HepG2 (cell line): ENCODE data around the gene ATP13A5. TPM values are rescaled to one million over a fixed set of nuclear protein-coding genes. Genes with fewer than 3 reads are reported as not detected.

Experiments
- ATAC-seq: fragments of 200-7000 bp; cut with Tn5 transposase; 3 replicates; pipeline ENCODE4 v1.9.1; 2020; ENCODE audit warnings: mild to moderate bottlenecking, moderate library complexity
- BruUV-seq: library from RNA; stranded (reverse); fragments of 400-500 nt; replicated peaks from 2 replicates; lab custom pipeline; 2021; lab: Mats Ljungman, UMichigan
- CTCF ChIA-PET: fragments of 300-600 bp; formaldehyde crosslinking; extraction: SDS; loops from one replicate; lab custom pipeline; 2021; ENCODE audit warnings: low total read pairs, inconsistent platforms, low intra/inter-chr PET ratio; lab: Yijun Ruan, JAX
- POLR2A ChIA-PET: fragments of 350-600 bp; sonication (Branson Sonifier 250); formaldehyde crosslinking; loops from one replicate; lab custom pipeline; 2020; ENCODE audit warnings: antibody characterized with exemption, inconsistent platforms; lab: Yijun Ruan, JAX
- DNase-seq: peaks from one replicate; pipeline ENCODE4 v3.0.0-alpha.2; 2015; ENCODE audit warnings: low spot score
- FAIRE-seq: peaks from 3 replicates; lab custom pipeline; 2011; peaks lifted over from hg19 to GRCh38; lab: Jason Lieb, UNC
- H2AFZ ChIP-seq: one replicate; pipeline ENCODE4 v1.6.1; 2011; ENCODE audit warnings: low read length, inconsistent platforms
- H3K27ac ChIP-seq: fragments of 300-600 bp; 3 replicates; pipeline ENCODE4 v1.8.0; 2011; ENCODE audit warnings: mixed run types, mild to moderate bottlenecking, mixed read lengths, low read length, inconsistent platforms; ENCODE audit not compliant: insufficient read depth; ENCODE audit errors: extremely low read length
- H3K27me3 ChIP-seq, 2 experiments: fragments of 200-600 bp in 1 of 2; 2 replicates in 1 of 2; 3 replicates in 1 of 2; pipeline versions ENCODE4 v1.6.0 to v1.8.0; 2011; ENCODE audit warnings: low read length in 2 of 2, mild to moderate bottlenecking in 2 of 2, moderate library complexity in 2 of 2, inconsistent platforms in 1 of 2; ENCODE audit not compliant: insufficient read depth in 2 of 2, control insufficient read depth in 1 of 2
- H3K36me3 ChIP-seq, 2 experiments: fragments of 200-600 bp in 1 of 2; replicated peaks in 1 of 2; 2 replicates in 1 of 2; 3 replicates in 1 of 2; pipeline versions ENCODE4 v1.5.1 to v1.8.0; 2011; ENCODE audit warnings: low read length in 2 of 2, inconsistent platforms in 1 of 2; ENCODE audit not compliant: insufficient read depth in 2 of 2, control insufficient read depth in 1 of 2
- H3K4me1 ChIP-seq: 2 replicates; pipeline ENCODE4 v1.5.1; 2012; ENCODE audit warnings: low read length, inconsistent platforms; ENCODE audit not compliant: insufficient read depth
- H3K4me2 ChIP-seq: 2 replicates; pipeline ENCODE4 v1.6.0; 2011; ENCODE audit warnings: low read depth, low read length, inconsistent platforms
- H3K4me3 ChIP-seq, 3 experiments: fragments of 200-600 bp in 1 of 3; sonication (generic), shearing (Covaris generic) in 1 of 3; replicated peaks in 1 of 3; 2 replicates each; pipeline ENCODE4 v1.5.1; 2011 to 2016; ENCODE audit warnings: low read length in 3 of 3, inconsistent platforms in 2 of 3, low read depth in 2 of 3, mild to moderate bottlenecking in 2 of 3, control low read depth in 1 of 3, mixed read lengths in 1 of 3; ENCODE audit not compliant: insufficient read depth in 1 of 3
- H3K79me2 ChIP-seq: one replicate; pipeline ENCODE4 v1.6.1; 2011; ENCODE audit warnings: low read length, inconsistent platforms; ENCODE audit not compliant: insufficient read depth
- H3K9ac ChIP-seq: 2 replicates; pipeline ENCODE4 v1.6.0; 2011; ENCODE audit warnings: mild to moderate bottlenecking, low read depth, low read length, inconsistent platforms; ENCODE audit not compliant: insufficient read depth
- H3K9me3 ChIP-seq: 2 replicates; pipeline ENCODE4 v1.5.1; 2012; ENCODE audit warnings: mild to moderate bottlenecking, low read length
- H4K20me1 ChIP-seq: 2 replicates; pipeline ENCODE4 v1.6.0; 2011; ENCODE audit warnings: inconsistent platforms, mild to moderate bottlenecking, low read length, moderate library complexity; ENCODE audit not compliant: insufficient read depth
- ATF5 ChIP-seq: sonication (generic); formaldehyde crosslinking; IDR thresholded peaks from 2 replicates; pipeline ENCODE4 v1.4.0; 2020; ENCODE audit warnings: mild to moderate bottlenecking, low read depth, missing genetic modification reagents
- HNRNPK ChIP-seq: fragments of 200-400 bp; formaldehyde crosslinking; IDR thresholded peaks from 2 replicates; pipeline ENCODE4 v1.6.1; 2018; ENCODE audit warnings: low read length, low read depth, moderate library complexity, mild to moderate bottlenecking; ENCODE audit not compliant: poor library complexity, severe bottlenecking
- HNRNPUL1 ChIP-seq: fragments of 200-400 bp; formaldehyde crosslinking; IDR thresholded peaks from 2 replicates; pipeline ENCODE4 v1.6.1; 2017; ENCODE audit warnings: low read depth, mild to moderate bottlenecking, low read length, moderate library complexity
- KAT2B ChIP-seq: fragments of 150-350 bp; IDR thresholded peaks from 2 replicates; pipeline ENCODE4 v1.6.1; 2014; ENCODE audit warnings: low read depth, low read length, borderline replicate concordance
- SALL2 ChIP-seq: sonication (generic); formaldehyde crosslinking; IDR thresholded peaks from 2 replicates; pipeline ENCODE4 v1.8.1; 2023; ENCODE audit warnings: mild to moderate bottlenecking, missing genetic modification reagents, inconsistent platforms
- SPEN ChIP-seq: sonication (generic); formaldehyde crosslinking; IDR thresholded peaks from 2 replicates; pipeline ENCODE4 v1.5.1; 2020; ENCODE audit warnings: low read depth, mild to moderate bottlenecking, missing genetic modification reagents
- ZFP36 ChIP-seq: fragments of 150-350 bp; IDR thresholded peaks from 2 replicates; pipeline ENCODE4 v1.6.1; 2018; ENCODE audit warnings: borderline replicate concordance, low read length, low read depth; ENCODE audit not compliant: partially characterized antibody
- ZNF136 ChIP-seq: sonication (generic); formaldehyde crosslinking; IDR thresholded peaks from 2 replicates; pipeline ENCODE4 v1.8.1; 2022; ENCODE audit warnings: low read depth, mild to moderate bottlenecking, moderate library complexity, missing genetic modification reagents
- ZNF44 ChIP-seq: sonication (generic); formaldehyde crosslinking; IDR thresholded peaks from 2 replicates; pipeline ENCODE4 v1.5.1; 2020; ENCODE audit warnings: mild to moderate bottlenecking, missing genetic modification reagents
- WGBS: methylation state at CpG from one replicate; pipeline ENCODE4 v1.1.6; 2017; ENCODE audit warnings: low lambda C conversion rate; 5-methylcytosine and 5-hydroxymethylcytosine counted together
- in situ Hi-C: cut with HindIII; loops from 2 replicates; pipeline ENCODE4 v1.10.0; 2017; ENCODE audit warnings: low pct_unique_long_range_greater_than_20kb; ENCODE audit not compliant: extremely low pct_ligation_motif_present
- intact Hi-C: fragments of 100-400 bp; cut with micrococcal nuclease; formaldehyde crosslinking; loops from one replicate; pipeline ENCODE4 v1.10.0; 2022; ENCODE audit not compliant: unreplicated experiment
- polyA plus RNA-seq, 8 experiments: library from polyadenylated mRNA; depleted of rRNA in 3 of 8; stranded (reverse) in 7 of 8; unstranded in 1 of 8; fragments of >200 nt; fragmentation: Illumina TruSeq in 4 of 8; extraction: Trizol in 4 of 8; gene quantifications; 2 replicates each; pipeline versions ENCODE4 v1.2.1 to v1.2.3, GENCODE V29; 2011 to 2016; ENCODE audit warnings: low read depth in 4 of 8, missing spikeins in 1 of 8, mixed read lengths in 1 of 8; ENCODE audit not compliant: insufficient read depth in 1 of 8
- total RNA-seq, 5 experiments: library from RNA; depleted of rRNA; stranded (reverse); fragments of >200 nt; fragmentation: Illumina TruSeq; extraction: Trizol; gene quantifications; 2 replicates each; pipeline ENCODE4 v1.2.3, GENCODE V29; 2016; ENCODE audit warnings: low read depth in 1 of 5
- TF ChIP-seq, protein P1 (sequence below): IDR thresholded peaks from 2 replicates; pipeline ENCODE4 v1.6.1; 2016; ENCODE audit warnings: missing compliant biosample characterization, missing genetic modification reagents, borderline replicate concordance
- TF ChIP-seq, protein P2 (sequence below): IDR thresholded peaks from 2 replicates; pipeline ENCODE4 v1.6.1; 2016; ENCODE audit warnings: low read depth, control low read depth

The ATP13A5 gene
- total and polyA plus RNA-seq, 2 of the 13 experiments (the other 11 are each of a cell fraction or from before 2014, with no cell fraction given) = not detected

- no peak for TF ChIP-seq ZNF44
- no peak for TF ChIP-seq KAT2B
- no peak for TF ChIP-seq SALL2 (CRISPR knock-in tag)
- TF ChIP-seq, all 625 proteins: peak for 0
Measured at GRCh38 chr3:193261970-193262369, 116.6 kb downstream of the ATP13A5 start (continued).

DNA sequence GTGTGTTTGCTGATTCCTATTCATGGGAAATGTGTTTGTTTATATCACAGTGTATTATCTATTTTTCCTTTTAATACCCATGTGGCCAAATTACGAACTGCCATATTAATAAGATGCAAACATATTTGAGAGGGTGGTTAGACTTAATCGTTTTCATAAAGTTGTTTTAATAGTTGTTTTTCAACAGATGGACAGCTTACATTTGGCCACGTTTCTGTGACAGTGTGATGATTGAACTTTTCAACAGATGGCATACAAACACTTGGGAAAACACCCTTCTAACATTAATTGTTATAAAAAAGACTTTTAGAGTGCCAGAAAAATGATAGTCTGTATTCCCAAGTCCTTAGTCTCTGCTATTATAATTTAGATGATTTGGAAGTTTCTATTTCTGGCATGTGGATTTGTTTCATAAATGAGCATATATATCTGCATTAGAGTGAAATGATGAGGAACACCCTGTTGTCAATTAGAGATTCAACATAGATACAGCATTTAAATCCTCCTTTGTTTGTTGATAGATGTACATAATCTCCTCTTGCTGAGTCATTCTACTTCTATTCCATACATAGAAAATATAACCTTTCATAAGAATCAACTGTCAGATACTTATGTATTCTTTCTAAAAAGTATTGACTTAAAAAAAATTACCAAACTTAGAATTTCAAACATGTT lies 124.4 kb downstream of the ATP13A5 start:
- no TSS peak for BruUV-seq
- in situ Hi-C loops = no loop called here
- no peaks in the 10 kb centered on the region for H3K27me3 ChIP-seq
- peaks cover 12% of the 10 kb centered on the region for H3K9me3 ChIP-seq
- no peaks in the 10 kb centered on the region for H3K4me1 ChIP-seq
- H3K27ac ChIP-seq = no peak overlapping the region
- ATAC-seq = no peak
- TF ChIP-seq HNRNPK (no peak), ZFP36 (no peak), HNRNPUL1 (no peak), ATF5 (CRISPR knock-in tag) (no peak), SPEN (CRISPR knock-in tag) (no peak), ZNF136 (CRISPR knock-in tag) (no peak)
- TF ChIP-seq, protein P1, sequence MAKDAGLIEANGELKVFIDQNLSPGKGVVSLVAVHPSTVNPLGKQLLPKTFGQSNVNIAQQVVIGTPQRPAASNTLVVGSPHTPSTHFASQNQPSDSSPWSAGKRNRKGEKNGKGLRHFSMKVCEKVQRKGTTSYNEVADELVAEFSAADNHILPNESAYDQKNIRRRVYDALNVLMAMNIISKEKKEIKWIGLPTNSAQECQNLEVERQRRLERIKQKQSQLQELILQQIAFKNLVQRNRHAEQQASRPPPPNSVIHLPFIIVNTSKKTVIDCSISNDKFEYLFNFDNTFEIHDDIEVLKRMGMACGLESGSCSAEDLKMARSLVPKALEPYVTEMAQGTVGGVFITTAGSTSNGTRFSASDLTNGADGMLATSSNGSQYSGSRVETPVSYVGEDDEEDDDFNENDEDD (CRISPR knock-in tag) = no peak
- TF ChIP-seq, protein P2, sequence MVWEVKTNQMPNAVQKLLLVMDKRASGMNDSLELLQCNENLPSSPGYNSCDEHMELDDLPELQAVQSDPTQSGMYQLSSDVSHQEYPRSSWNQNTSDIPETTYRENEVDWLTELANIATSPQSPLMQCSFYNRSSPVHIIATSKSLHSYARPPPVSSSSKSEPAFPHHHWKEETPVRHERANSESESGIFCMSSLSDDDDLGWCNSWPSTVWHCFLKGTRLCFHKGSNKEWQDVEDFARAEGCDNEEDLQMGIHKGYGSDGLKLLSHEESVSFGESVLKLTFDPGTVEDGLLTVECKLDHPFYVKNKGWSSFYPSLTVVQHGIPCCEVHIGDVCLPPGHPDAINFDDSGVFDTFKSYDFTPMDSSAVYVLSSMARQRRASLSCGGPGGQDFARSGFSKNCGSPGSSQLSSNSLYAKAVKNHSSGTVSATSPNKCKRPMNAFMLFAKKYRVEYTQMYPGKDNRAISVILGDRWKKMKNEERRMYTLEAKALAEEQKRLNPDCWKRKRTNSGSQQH (CRISPR knock-in tag) = no peak
- TF ChIP-seq, all 625 proteins: peak for 0
- intact Hi-C loops = no loop called here
- DNase-seq (no peak), FAIRE-seq (no peak)
- ChIA-PET POLR2A (no interaction called here), CTCF (no interaction called here)
- Histone ChIP-seq H3K36me3 (no peaks in the 10 kb centered on the region), H2AFZ (no peak overlapping the region), H3K4me2 (no peak overlapping the region), H3K4me3 (no peak overlapping the region), H4K20me1 (no peaks in the 10 kb centered on the region), H3K9ac (no peak overlapping the region), H3K79me2 (no peaks in the 10 kb centered on the region)
- 1% methylated on average over 3 of the region's 3 CpGs for WGBS
